GM04503 (cell line): ENCODE measurements around the gene ITGB2.

Experiments
- DNase-seq: peaks from one replicate; pipeline ENCODE4 v3.0.0-alpha.2; 2012; ENCODE audit warnings: low read depth

Gene ITGB2

DNA sequence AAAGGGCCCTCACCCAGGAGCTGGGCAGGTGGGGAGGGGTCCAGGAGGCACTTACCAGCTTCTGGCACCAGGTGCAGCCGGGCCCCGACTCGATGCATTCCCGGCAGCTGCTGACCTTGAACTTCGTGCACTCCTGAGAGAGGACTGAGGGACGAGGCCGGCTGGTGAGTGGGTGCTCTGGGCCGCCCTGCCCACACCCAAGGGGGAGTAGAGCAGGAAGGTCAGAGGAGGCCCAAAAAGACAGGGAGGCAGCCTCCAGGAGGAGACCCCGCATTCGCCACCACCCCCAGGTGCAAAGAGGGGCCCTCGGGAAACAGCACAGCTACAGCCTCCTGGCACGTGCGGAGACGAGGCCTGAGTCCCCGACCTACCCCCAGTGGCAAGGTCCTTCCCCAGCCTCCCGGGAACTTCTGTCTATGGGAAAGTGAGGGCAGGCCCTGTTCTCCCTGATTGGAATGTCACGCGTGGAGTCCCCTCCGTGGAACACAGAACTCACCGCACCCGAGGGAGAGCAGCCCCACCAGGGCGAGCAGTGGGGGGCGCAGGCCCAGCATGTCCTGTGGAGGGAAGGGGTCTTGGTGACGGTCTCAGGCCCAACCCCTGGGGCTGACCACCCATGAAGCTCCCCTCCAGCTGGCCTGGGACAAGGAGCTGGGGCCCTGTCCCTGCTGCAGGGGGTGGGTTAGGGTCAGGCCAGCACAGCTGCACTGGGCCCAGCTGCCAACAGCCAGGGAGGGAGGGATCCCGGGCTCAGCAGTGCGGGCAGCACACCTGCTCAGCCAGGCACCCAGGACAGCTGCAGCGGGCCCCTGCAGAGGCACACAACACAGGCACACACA, 10.3 kb downstream of the ITGB2 start:
- DNase-seq, result no peak

DNA sequence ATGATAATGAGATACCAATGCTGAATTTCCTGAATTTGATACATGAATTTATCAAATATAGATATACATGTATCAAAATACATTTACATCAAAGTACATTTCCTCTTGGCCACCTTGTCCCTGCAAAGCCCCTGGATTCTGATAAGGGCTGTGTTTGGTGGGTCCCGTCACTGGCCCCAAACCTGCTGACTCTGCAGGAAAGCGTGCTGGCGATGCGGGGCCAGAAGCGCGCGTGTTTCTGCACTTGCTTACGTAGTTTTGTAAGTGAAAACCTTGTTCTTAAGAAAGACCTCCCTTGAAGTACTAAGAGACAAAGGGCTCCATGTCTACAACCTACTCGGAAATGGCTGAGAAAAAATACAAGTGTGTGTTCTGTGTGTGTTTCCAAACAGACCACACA, 11.0 kb downstream of the ITGB2 start:
- DNase-seq, result no peak

DNA sequence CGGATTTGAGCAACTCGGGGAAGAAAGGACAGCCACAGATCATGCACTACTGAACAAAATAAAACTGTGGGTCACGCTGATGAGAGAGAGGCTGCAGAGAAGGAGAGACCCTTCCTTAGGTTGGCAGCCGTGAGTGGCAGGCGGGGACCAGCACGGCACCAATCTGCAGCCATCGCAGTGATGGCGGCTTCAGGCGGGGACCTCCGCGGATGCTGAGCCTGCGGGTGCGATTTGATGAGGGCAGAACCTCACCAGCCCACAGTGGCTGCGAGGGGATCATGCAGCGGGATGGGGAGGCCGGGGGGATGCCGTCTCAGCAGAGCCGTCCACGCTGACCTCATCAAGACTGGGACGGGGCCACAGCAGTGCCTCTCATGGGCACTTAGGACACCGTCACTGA, 11.8 kb downstream of the ITGB2 start:
- DNase-seq, result no peak

DNA sequence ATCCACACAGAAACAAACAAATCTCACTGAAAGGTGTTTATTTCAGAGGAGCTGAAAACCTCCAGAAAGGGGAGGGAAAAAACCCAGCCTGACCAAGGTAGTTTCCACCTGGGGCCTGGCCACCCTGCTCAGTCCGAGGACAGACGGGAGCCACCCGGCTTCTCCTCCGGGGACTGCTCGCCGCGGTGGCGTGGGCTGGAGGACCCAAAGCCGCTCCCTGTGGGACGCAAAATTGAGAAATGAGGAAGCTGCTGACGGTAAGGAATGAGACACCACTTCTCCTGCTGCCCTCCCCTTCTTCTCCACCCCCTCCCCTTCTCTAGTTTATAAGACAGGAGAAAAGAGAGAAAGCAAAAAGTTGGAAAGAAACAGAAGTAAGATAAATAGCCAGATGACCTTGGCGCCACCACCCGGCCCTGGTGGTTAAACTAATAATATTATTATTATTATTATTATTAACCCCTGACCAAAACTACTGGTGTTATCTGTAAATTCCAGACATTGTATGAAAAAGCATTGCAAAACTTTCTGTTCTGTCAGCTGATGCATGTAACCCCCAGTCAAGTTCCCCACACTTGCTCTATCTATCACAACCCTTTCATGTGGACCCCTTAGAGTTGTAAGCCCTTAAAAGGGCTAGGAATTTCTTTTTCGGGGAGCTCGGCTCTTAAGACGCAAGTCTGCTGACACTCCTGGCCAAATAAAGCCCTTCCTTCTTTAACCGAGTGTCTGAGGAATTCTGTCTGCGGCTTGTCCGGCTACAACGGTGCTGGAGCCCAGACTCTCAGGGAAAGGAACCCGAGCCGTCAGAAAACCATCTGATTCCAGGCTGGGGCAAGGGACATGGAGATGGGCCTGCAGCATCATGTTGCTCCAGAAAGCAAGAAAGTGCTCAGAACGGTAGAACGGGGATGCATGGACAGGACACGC, 12.5 kb downstream of the ITGB2 start:
- no peak for DNase-seq

DNA sequence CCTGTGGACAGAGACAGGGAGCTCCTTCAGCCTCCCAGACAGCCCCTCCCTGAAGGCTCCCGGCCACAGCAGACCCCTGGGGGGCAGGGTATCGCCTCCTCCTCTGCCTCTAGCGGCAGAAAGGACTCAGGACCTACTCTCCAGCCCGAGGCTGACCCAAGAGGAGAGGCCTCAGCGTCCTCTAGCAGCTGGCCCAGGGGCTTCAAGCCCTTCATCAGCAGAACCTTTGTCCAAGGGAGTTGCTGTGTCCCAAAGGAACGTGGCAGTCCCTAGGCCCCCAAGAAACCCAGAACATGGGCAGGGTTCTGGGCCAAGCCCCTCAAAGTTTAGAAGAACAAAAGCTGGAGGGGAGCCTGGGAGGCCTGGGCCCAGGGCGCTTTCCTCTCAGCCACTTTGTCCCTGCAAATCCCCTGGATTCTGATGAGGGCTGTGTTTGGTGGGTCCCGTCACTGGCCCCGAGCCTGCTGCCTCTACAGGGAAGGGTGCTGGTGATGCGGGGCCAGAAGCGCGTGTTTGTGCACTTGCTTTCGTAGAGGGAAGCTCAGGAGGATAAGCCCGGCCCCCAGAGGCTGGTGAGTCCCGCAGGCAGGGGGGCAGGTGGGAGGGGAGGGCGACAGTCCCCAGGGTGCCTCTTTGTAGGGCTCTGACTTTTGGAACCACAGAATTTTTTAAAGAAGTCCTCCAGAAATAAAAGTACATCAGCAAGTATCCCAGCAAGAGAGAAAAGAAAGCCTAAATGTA, 13.3 kb downstream of the ITGB2 start:
- no peak for DNase-seq

DNA sequence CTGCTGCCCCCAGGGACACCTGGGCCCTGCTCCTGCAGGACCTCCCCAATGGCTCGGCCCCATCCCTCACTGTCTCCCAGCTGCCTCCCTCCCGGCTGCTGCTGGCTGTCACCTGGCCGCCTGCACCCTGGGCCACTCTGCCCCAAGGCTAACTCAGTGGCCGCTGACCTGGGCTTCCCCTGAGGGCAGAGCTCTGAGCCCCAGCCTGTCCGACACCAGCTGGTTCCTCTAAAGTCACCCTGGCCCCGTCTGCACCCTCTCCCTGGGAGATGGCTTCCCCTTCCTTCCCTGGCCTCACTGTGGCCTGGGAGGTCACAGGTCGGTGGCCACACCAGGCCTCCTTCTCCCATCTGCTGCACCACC, 15.0 kb downstream of the ITGB2 start:
- DNase-seq, result no peak

DNA sequence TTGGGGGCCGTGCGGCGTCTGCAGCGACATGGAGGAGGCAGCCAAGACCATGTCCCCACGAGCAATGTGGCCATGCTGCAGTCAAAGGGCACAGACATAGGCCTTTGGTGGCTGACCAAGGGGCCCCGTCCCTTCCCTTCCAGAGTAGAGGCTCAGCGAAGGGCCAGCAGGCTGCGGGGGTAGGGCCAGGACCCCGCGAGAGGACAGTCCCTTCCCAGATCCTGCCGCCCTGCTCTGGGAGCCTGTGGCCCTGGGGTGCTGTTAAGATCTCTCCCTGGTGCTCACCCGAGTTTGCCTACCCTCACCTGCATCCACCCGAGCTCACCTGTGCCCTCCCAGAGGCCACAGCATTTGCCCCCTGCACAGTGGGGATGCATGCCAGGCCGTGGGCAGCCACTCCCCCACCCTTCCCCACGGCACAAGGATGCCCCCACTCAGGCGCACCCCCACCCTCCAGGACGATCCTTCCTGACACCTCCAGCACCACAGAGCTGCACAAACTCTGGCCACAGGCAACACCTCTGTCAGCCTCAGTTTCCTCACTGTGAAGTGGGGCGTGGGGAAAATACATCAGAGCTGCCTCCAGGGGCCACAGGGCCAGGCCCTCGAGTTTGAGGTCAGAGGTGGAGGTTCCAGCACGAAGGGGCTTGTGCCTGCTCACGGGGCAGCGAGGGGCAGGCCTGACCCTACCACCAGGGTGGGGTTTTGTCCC, 15.5 kb downstream of the ITGB2 start:
- no peak for DNase-seq

GRCh38 chr21:44904141-44904923, 16.4 kb downstream of the ITGB2 start:
- no peak for DNase-seq

DNA sequence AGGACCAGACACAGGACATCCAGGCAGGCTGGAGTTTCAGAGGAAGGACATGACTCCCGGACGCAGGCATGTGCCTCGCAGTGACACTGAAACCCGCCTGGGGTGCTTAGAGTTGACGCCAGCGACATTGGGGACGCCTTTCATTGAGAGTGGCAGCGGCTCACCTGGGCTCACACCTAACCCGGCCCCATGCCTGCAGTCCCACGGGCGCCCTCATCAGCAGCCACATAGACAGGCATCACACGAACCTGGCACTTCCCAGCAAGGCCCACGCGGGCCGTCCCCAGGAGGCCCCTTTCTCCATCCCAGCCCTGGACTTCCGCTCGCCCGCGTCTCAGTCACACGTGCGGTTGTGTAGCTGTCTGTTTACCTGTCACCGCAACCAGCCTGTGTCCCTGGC, 17.0 kb downstream of the ITGB2 start:
- DNase-seq, result no peak

DNA sequence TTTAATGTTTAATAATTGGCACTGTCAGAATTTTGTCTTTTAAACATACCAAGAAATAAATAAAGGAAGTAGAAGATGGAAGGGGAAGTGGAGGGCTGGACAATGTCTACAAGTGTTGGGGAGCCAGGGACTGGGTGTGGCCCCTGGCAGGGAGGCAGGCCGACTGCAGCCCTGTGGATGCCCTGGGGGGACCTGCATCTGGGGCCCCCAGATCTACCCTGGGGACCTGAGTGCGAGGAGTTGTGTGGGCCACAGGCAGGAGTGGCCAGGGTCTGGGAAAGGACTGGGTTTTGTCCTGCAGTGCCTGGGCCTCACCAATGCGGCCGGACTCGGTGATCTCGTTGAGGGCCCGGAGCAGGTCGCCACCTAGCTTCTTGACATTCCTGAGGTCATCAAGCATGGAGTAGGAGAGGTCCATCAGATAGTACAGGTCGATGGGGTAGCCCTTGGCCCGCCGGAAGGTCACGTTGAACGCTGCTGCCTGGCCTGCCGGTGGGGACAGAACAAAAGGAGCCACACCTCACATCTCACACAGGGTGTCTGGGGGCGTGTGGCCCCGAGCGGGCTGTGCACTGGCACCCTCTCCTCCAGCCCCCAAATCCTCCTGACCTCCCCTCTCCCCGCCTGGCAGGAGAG, 17.5 kb downstream of the ITGB2 start:
- no peak for DNase-seq

DNA sequence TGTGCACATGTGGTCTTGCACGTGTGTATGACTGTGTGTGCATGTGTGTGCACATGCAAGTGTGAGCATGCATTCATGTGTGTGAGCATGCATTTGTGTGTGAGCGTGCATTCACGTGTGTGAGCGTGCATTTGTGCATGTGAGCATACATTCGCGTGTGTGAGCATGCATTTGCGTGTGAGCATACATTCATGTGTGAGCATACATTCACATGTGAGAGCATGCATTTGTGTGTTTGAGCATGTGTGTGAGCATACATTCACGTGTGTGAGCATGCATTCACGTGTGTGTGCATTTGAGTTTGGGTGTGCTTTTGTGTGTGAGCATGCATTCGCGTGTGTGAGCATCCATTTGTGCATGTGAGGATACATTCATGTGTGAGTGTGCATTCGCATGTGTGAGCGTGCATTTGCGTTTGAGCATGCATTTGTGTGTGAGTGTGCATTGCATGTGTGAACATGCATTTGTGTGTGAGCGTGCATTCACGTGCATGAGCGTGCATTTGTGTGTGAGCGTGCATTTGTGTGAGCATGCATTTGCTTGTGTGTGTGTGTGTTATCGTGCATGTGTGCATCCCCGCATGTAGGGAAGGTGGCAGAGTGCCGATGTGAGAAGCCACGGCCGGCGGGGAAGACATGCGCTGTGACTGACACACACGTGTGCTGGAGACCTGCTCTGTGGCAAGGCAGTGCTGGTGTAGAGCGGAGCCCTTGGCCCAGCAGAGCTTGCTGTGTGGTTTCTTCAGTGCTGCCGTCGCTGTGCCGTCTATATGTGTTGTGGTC, 18.2 kb downstream of the ITGB2 start:
- no peak for DNase-seq

DNA sequence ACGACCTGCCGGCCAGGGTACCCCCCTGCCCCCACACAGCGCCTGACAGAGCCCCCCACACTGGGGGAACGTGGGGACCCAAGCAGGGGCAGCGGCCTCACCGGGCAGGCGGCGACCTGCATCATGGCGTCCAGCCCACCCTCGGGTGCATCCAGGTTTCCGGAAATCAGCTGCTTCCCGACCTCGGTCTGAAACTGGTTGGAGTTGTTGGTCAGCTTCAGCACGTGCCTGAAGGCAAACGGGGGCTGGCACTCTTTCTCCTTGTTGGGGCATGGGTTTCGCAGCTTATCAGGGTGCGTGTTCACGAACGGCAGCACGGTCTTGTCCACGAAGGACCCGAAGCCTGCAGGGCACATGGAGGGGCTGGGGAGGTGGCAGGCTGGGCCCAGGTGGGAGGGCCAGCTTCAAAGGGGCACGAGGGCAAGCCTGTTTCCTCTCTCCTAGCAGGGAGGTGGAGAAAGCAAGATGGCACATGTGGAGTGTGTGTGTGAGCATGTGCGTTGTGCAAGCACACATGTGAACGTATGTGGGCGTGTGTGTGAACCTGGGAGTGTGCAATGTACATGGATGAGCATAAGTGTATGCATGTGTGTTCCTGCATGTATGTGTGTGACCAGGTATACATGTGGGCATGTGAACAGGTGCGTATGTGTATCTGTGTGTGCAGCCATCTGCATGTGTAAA, 19.2 kb downstream of the ITGB2 start:
- DNase-seq, result no peak

DNA sequence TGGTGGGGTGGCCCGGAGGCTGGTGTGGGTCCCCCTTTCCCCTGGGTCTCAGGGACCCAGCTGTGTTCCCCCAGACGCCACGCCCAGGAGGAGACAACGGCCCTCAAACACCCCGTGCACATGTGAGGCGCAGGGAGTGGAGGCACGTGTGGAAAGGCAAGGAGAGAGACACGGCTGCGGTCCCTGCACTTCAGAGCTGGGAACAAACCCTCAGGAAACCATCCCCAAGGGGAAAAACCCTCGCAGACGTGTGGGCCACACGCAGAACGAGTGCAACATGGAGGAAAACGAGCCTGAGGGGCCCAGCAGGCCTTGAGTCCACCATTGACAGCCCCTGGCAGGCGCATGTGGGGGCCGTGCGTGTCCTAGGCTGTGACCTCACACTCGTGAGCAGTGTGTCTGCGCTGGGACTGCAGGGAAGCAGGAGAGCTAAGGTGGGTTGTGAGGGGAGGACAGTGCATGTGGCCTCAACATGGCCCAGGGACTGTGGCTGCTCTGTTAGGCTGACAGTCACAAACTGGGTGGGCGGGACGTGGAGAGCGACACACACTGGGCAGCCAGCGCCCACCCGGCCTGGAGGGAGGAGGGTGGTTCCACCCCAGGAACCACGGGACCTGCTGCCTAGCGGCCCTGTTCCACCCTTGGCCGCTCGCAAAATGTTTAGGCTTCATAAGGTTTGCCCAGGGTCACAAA, 20.0 kb downstream of the ITGB2 start:
- DNase-seq, result no peak

- DNase-seq, result no peak
Observed at GRCh38 chr21:44899768-44900558, 20.7 kb downstream of the ITGB2 start.

DNA sequence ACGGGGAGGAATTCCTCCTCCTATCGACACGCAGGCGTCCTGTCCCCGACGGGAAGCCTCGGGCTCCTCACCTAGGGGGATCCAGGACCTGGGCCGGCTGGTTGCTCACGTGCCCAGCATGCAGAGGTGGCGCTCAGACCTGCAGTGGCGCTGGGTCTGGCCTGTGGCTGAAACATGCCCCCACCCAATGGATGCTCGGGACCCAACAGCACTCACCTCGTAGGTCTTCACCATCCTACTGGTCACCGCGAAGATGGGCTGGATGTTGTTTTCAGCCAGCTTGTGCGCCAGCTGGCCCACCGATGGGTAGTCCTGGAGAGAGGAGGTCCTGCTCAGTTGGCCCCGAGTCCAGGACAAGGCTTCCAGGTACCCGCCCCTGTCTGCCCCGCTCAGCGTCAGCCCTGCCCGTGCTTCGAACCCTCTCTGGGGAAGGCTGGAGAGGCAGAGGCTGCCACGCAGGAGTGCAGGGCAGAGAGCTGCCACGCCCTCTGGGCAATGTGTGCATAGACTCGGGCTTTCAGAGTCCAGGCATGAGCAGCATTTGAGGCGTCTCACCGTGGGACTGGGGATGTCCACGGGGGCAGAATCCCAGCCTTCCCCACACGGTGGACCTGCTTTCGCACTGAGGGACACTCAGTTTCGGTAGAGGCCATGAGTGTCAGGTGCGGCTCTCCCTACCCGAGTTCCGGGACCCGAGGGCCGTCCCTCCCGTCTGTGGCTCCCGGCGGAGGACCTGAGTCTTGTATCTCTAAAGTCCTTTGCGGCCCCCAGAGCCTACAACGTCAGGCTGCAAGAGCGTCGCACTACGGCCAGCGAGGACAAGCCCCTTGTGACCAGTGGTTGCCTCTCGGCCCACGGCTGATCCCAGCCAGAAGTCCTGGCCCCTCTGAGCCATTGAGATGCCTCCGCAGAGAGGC, 21.6 kb downstream of the ITGB2 start:
- DNase-seq, result no peak

- no peak for DNase-seq
Observed at GRCh38 chr21:44898011-44898488, 22.6 kb downstream of the ITGB2 start.
